ENCODE measurements around the gene FGF13. TPM values are rescaled to one million over a fixed set of nuclear protein-coding genes. Genes with fewer than 3 reads are reported as not detected.

The FGF13 gene
- total RNA-seq, result 10 to 100 TPM in 3 of 4 donors, 1 to 10 TPM in 1; 4.7 to 19.3 (median 14.8) TPM

DNA sequence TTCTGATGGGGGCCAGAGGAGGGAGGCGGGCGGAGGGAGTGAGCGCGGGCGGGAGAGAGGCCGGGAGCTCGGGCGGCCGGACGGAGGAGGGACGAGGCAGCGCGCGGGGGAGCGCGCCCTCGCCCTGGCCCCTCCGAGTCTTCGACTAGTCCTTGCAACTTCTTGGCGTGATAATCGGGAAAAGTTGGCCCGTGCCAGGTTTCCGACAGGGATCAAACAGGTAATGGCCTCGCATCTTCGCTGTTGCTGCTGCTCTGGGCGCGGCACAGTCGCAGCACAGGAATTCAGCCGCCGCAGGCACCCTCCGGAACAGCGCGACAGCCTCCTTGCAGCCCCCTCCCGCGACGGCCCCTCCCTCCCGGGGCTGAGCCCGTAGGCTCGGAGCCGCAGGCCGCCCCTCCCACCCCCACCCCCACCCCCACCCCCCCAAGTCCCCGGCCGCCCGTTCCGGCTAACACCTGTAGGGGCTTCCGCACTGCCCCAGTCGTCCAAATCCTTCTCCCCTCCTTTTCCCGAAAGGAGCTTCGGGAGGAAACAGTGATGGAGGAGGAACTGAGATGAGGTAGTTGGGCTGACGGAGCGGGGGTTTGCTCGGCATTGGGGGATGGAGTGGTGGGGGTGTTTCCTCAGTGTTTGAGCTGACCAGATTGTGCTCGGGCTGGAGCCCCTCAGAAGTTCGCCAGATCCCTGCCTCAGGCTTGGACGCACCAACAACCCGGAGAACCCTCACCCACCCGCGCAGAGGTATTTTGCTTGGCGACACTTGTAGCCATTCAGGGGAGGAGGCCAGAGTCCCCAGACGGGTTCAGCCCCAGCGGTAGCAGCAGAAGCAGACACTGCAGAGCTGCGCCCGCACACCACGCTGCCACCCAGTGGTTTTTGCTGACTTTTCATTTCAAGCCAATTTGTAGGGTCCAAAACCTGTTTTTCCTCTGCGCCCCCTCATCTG, at the start of gene FGF13:
Gene FGF13, minus strand, starts transcription at position 319 of the 949 bp plus-strand sequence. CDS start 714 bp downstream, outside the sequence.
- WGBS, 2 donors (ENCODE audit: low coverage in 1 of 2), result 0% methylated on average over 5 of the region's 65 CpGs; no CpG with 5 or more reads in 1 of the 2 donors
- Histone ChIP-seq H3K27me3 (no peaks in the 10 kb centered on the region), H3K4me1 (peaks cover 0 to 11% (median 0%) of the 10 kb centered on the region in 3 donors), H3K36me3 (no peaks in the 10 kb centered on the region), H3K9me3 (no peaks in the 10 kb centered on the region), H3K27ac (peak within 1 kb of the TSS; percentile 27 to 78 (median 76)), H3K4me3 (peak within 1 kb of the TSS; percentile 62 to 92)
- ATAC-seq, result peak; percentile 69
- peak; percentile 9 to 63 (median 38) for TF ChIP-seq CTCF (IDR thresholded peaks at IDR 0.05)
- no peak for TF ChIP-seq POLR2A (IDR thresholded peaks at IDR 0.05)
- TF ChIP-seq POLR2AphosphoS5 (IDR thresholded peaks at IDR 0.05), result no peak
- no peak for TF ChIP-seq EP300 (IDR thresholded peaks at IDR 0.05)

DNA sequence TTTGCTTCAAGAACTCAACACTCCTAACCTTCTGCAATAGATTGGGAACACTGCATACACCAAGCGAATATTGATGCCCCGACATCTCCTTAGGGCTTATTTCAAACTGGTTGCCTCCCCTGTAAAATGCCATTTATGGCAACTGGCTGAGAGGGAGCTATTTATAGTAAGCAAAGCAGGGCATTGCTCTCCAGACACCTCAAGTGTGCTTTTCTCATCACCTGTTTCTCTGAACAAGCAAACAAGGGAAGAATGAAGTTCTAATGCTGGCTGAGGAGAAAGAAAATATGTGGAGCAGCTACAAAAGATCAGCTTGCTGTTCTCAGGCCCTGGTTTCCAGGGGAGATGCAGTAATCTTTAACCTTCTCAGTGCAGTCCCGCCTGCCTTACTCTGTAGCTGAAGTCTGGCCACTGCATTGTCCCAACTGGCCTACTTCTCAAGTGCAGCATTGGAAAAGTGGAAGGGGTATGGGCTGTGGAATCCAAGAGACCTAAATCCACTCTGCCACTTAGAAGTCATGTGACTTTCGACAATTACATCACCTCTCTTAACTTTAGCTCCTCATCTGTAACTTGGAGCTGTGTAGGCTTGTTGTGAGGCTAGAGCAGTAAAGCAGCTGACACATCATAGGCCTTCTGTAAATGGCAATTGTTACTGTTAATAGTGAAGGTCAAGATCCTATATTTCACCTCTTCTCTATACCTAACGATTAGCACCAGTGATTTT, 47.9 kb upstream of the FGF13 start:
- Histone ChIP-seq H3K27me3 (no peaks in the 10 kb centered on the region), H3K36me3 (no peaks in the 10 kb centered on the region), H3K27ac (no peak overlapping the region), H3K4me3 (no peak overlapping the region), H3K4me1 (no peaks in the 10 kb centered on the region), H3K9me3 (no peaks in the 10 kb centered on the region)
- WGBS, 2 donors (ENCODE audit: low coverage in 1 of 2), result 49 to 54% methylated on average over 2 to 4 of the region's 5 CpGs
- ATAC-seq, result no peak
- TF ChIP-seq POLR2AphosphoS5 (IDR thresholded peaks at IDR 0.05), result no peak
- no peak for TF ChIP-seq CTCF (IDR thresholded peaks at IDR 0.05)
- TF ChIP-seq POLR2A (IDR thresholded peaks at IDR 0.05), result no peak
- TF ChIP-seq EP300 (IDR thresholded peaks at IDR 0.05), result no peak

- no CpG with 5 or more reads among the region's 2 CpGs for WGBS, 2 donors (ENCODE audit: low coverage in 1 of 2)
- TF ChIP-seq CTCF (IDR thresholded peaks at IDR 0.05), result peak in 1 of 4 experiments; percentile 14
- TF ChIP-seq EP300 (IDR thresholded peaks at IDR 0.05), result no peak
- ATAC-seq, result peak; percentile 51
Measured at GRCh38 chrX:138756234-138756633, 44.7 kb upstream of the FGF13 start.

DNA sequence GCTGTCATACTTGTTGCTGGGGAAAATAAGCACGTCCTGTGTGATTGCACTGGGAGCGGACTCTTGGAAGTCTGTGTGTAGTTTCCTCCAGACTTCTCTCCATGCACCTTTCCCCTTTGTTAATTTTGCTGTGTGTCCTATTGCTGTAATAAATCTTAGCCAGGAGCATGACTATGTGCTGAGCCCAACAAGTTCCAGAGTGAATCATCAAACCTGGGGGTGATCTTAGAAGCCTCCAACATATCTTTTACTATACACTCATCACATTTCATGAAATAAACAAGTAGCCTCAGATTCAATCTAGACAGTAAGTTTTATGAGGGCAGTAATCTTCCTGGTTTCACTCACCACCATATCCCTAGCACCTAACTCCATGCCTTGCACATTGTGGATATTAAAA, 43.3 kb upstream of the FGF13 start:
- ATAC-seq, result no peak
- Histone ChIP-seq H3K27me3 (no peaks in the 10 kb centered on the region), H3K4me1 (no peaks in the 10 kb centered on the region), H3K27ac (no peak overlapping the region), H3K36me3 (no peaks in the 10 kb centered on the region), H3K9me3 (no peaks in the 10 kb centered on the region), H3K4me3 (no peak overlapping the region)
- WGBS, 2 donors (ENCODE audit: low coverage in 1 of 2), result 68% methylated on average over 2 of the region's 2 CpGs; no CpG with 5 or more reads in 1 of the 2 donors
- TF ChIP-seq EP300 (IDR thresholded peaks at IDR 0.05) (no peak), CTCF (IDR thresholded peaks at IDR 0.05) (no peak)

More at GRCh38 chrX:138756234-138756633, 44.7 kb upstream of the FGF13 start:
- Histone ChIP-seq H3K4me1 (no peaks in the 10 kb centered on the region), H3K4me3 (no peak overlapping the region), H3K27me3 (no peaks in the 10 kb centered on the region), H3K36me3 (no peaks in the 10 kb centered on the region), H3K9me3 (no peaks in the 10 kb centered on the region), H3K27ac (no peak overlapping the region)

All from gastroesophageal sphincter (tissue), 4 donors.